ENCODE measurements around the gene BBOF1.

DNA sequence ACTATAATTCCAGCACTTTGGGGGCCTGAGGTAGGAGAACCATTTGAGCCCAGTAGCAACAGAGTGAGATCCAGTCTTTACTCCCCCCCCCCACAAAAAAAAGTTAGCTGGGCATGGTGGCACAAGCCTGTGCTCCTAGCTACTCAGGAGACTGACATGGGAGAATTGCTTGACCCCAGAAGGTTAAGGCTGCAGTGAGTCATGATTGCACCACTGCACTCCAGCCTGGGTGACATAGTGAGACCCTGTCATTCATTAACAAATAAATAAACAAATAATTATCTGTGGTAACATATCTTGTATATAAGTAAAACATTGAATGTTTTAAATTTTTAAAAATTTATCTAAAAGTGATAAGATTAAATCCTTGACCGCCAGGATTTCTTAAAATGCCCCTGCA, 4.8 kb upstream of the BBOF1 start:
- TF ChIP-seq CTCF (IDR thresholded peaks at IDR 0.05) = no peak
- no peak for TF ChIP-seq POLR2A (IDR thresholded peaks at IDR 0.05)
- TF ChIP-seq POLR2AphosphoS5 (IDR thresholded peaks at IDR 0.05; ENCODE audit: insufficient read depth in 1 of 2, low read depth in 1 of 2) = no peak
